Measurements from ENCODE around the gene CCDC195. TPM values are rescaled to one million over a fixed set of nuclear protein-coding genes. Genes with fewer than 3 reads are reported as not detected.
"Not testable (repeated sequence)": the region's sequence is repeated elsewhere in the genome, so short reads cannot be mapped to it uniquely, and the experiment has no call there.

CCDC195 gene
- total and polyA plus RNA-seq, 5 experiments from 2014 or later: not detected

DNA sequence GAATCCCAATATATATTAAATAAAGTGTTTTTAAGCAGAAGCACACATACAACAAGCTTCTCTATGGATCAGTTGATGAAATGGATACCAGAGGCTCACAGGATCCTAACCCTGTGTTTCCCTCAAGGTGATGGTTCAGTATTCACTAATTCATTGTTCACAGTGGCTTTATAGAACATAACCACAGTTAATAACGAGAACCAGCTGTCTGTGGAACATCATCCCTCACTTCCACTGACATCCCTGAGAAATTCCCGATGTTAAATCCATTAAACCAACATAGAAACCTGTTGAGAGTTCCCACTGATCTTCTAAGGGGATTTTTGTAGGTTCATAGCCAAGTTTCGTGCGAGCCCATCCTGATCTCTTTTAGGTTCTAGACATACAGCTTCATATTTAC, 29.0 kb downstream of the CCDC195 start:
- ATAC-seq: no peak
- no peaks in the 10 kb centered on the region for H3K36me3 Mint-ChIP-seq
- no peak overlapping the region for H3K27ac Mint-ChIP-seq
- H3K27me3 Mint-ChIP-seq: peaks cover 0 to 6% (median 2%) of the 10 kb centered on the region in 5 donors
- no peaks in the 10 kb centered on the region for H3K9me3 Mint-ChIP-seq
- H3K4me1 Mint-ChIP-seq: no peaks in the 10 kb centered on the region
- POLR2A ChIA-PET: no interaction called here
- no peak for DNase-seq
- no peak overlapping the region for H3K4me3 Mint-ChIP-seq

DNA sequence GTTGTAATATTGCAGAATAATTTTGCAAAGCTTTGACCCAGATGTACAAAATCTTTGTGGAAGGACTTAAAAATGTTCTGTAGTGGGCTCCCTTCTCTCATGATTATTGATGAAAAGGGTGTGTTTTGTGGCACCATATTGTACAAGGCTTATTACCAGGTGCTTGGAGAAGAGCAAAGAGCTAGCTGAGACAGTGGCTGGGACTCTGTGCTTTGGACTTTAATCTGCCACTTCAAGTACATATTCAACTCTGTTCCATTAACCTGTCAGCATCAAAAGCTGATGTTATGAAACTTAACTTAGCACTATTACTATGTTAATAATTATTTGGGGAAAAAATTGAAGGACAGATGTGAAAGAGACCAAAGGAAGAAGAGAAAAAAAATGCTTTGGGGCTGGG, 31.0 kb downstream of the CCDC195 start:
- Mint-ChIP-seq H3K36me3 (no peaks in the 10 kb centered on the region), H3K27me3 (peaks cover 0 to 6% (median 2%) of the 10 kb centered on the region in 5 donors), H3K4me3 (no peak overlapping the region), H3K4me1 (no peaks in the 10 kb centered on the region), H3K27ac (no peak overlapping the region), H3K9me3 (no peaks in the 10 kb centered on the region)
- DNase-seq: no peak
- ATAC-seq: no peak
- POLR2A ChIA-PET: no interaction called here

DNA sequence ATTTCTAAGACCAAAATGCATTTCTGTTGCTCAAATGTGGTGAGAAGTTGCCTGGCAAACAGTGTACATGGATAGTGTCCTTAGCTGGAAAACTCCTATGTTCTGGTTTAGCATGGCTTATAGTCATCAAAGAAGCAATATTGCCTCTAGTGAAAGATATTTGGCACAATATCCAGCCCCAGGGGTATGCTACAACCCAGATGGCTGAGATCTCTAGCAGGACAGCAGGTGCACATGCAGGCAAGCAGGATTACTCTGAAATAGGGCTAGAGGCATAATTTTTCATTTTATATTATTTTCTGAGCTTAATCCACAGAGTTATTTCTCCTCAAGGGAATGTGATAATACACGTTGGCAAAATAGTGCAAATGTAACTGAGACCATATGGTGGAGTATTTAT, 34.0 kb downstream of the CCDC195 start:
- no peaks in the 10 kb centered on the region for H3K9me3 Mint-ChIP-seq
- no peak for ATAC-seq
- no peaks in the 10 kb centered on the region for H3K36me3 Mint-ChIP-seq
- no peaks in the 10 kb centered on the region for H3K4me1 Mint-ChIP-seq
- H3K4me3 Mint-ChIP-seq: no peak overlapping the region
- H3K27ac Mint-ChIP-seq: no peak overlapping the region
- POLR2A ChIA-PET: no interaction called here
- DNase-seq: no peak
- peaks cover 0 to 2% (median 2%) of the 10 kb centered on the region in 5 donors for H3K27me3 Mint-ChIP-seq

DNA sequence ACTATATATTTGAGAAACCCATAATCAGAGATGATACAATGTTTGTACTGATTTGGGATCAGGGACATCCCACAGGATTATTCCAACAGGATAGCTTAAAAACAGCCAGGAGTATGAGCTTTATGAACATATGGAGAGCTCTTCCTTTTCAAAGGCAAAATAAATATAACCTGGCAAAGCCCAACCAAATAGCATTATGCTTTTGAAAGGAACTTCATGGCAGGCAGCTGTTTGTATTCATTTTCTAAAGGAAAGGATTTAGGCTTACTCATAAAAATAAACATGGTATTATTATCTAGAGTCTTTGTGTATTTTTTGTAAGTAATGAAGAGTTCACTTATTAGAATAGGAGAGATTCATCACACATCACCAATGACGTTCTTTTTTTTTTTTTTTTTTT, 44.4 kb downstream of the CCDC195 start:
- Mint-ChIP-seq H3K27ac (no peak overlapping the region), H3K4me3 (no peak overlapping the region), H3K9me3 (no peaks in the 10 kb centered on the region), H3K27me3 (peaks cover 0 to 5% (median 0%) of the 10 kb centered on the region in 5 donors), H3K36me3 (no peaks in the 10 kb centered on the region), H3K4me1 (no peaks in the 10 kb centered on the region)
- POLR2A ChIA-PET: interaction anchor here (0.7 to 0.8 kb wide), 2 partner anchors 86 to 353 kb away, joined by 3 to 4 read pairs; no protein-coding TSS in a partner anchor
- no peak for DNase-seq
- ATAC-seq: no peak

DNA sequence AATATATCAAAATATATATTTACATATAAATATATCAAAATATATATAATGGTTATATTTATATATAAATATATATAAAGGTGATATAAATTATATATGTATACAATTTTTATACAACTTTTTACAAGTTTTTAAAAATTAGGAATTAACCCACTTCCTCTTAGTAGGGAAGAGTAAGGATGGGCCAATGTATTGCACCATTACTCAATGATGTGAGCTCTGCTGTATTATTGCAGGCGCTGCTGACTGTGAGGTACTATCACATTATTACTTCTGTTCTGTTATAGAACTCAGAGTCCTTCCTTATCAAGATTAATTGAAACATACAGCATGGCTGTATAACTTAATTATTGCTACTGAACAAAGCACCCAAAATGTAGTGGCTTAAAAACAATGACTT, 46.0 kb downstream of the CCDC195 start:
- Mint-ChIP-seq H3K27ac (no peak overlapping the region), H3K36me3 (no peaks in the 10 kb centered on the region), H3K27me3 (peaks cover 0 to 5% (median 0%) of the 10 kb centered on the region in 5 donors)

DNA sequence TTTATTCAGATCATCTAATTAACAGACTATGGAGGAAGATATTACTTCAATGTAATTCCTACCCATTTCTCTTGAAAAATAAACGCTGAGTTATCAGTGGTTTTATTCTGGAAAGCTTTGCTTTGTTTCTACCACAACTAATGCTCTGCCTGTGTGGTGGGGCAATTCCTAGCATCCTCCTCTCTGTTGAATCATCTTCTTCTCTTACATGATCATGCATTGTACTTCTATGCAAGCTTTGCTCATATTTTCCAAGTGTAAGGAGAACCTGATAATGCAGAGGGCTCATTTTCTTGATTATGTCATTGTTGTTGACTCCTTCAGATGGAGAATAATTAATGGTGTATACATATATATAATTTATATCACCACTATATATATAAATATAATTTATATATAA, 46.7 kb downstream of the CCDC195 start:
- peaks cover 0 to under 1% (median 0%) of the 10 kb centered on the region in 3 donors for H3K36me3 Mint-ChIP-seq
- no peak overlapping the region for H3K4me3 Mint-ChIP-seq
- POLR2A ChIA-PET: no interaction called here
- no peak overlapping the region for H3K27ac Mint-ChIP-seq
- DNase-seq (no peak), ATAC-seq (no peak)
- H3K4me1 Mint-ChIP-seq: no peaks in the 10 kb centered on the region
- H3K9me3 Mint-ChIP-seq: peaks cover 0 to 4% (median 0%) of the 10 kb centered on the region in 9 donors
- H3K27me3 Mint-ChIP-seq: peaks cover 0 to 6% (median 0%) of the 10 kb centered on the region in 5 donors

More for the DNA sequence above, 46.0 kb downstream of the CCDC195 start:
- DNase-seq: no peak
- Mint-ChIP-seq H3K9me3 (no peaks in the 10 kb centered on the region), H3K4me3 (no peak overlapping the region), H3K4me1 (no peaks in the 10 kb centered on the region)
- no peak for ATAC-seq
- POLR2A ChIA-PET: no interaction called here

DNA sequence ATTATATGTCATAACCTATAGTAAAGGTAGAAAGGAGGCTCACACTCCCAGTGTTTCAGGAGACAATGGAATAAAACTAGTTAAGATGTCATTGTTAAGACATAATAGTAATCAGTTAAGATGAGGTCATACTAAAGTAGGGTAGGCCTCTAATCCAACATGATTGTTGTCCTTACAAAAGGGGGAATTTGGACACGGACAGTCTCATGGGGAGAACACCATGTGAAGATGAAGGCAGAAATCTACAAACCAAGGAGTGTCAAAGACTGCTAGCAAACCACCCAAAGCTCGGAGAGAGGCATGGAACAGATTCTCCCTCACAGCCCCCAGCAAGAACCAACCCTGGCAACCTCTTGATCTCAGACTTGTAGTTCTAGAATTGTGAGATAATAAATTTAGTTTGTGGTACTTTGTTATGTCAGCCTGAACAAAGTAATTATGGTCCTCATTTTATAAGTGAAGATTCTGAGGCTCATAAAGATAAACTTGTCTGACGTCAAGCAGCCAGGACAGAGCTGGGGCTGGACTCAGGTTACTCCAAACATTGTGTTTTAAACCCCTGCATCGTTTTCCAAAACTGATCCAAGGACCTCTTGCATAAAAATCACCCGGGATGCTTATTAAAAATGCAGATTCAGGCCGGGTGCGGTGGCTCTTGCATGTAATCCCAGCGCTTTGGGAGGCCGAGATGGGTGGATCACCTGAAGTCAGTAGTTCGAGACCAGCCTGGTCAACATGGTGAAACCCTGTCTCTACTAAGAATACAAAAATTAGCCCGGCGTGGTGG, 47.8 kb downstream of the CCDC195 start:
- peaks cover 2 to 6% (median 3%) of the 10 kb centered on the region in 3 donors for H3K36me3 Mint-ChIP-seq
- DNase-seq (no peak), ATAC-seq (no peak)
- peaks cover 0 to 5% (median 2%) of the 10 kb centered on the region in 5 donors for H3K27me3 Mint-ChIP-seq
- no peak overlapping the region for H3K4me3 Mint-ChIP-seq
- no peak overlapping the region for H3K27ac Mint-ChIP-seq
- POLR2A ChIA-PET: no interaction called here
- peaks cover 0 to 13% (median 5%) of the 10 kb centered on the region in 9 donors for H3K9me3 Mint-ChIP-seq
- H3K4me1 Mint-ChIP-seq: no peaks in the 10 kb centered on the region

DNA sequence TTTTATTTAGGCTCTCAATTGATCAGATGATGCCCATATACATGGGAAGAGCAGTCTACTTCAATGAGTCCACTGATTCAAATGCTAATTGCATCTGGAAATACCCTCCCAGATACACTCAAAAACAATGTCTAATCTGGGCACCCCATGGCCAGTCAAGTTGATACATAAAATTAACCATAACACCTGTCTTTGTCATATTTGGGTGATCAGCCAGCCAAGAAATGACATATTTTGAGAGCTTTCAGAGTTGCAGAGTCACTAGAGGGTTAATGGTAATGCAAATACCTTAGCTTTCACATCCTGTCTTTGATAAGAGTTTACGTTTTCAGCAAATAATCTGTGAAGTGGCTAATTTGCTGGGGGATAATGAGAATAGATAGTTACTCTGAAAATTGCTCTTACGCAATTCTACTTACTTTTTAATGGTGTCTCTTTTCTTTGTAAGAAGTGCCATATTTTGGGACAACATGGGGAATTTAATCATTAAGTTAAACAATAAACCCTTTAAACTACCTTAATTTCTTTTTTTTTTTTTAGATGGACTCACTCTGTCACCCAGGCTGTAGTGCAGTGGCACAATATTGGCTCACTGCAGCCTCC, 49.1 kb downstream of the CCDC195 start:
- Mint-ChIP-seq H3K4me1 (no peaks in the 10 kb centered on the region), H3K9me3 (peaks cover 0 to 21% (median 9%) of the 10 kb centered on the region in 9 donors), H3K36me3 (peaks cover 2 to 14% (median 10%) of the 10 kb centered on the region in 3 donors), H3K27ac (no peak overlapping the region), H3K4me3 (no peak overlapping the region), H3K27me3 (peaks cover 1 to 9% (median 3%) of the 10 kb centered on the region in 5 donors)
- POLR2A ChIA-PET: no interaction called here
- no peak for DNase-seq
- ATAC-seq: no peak

DNA sequence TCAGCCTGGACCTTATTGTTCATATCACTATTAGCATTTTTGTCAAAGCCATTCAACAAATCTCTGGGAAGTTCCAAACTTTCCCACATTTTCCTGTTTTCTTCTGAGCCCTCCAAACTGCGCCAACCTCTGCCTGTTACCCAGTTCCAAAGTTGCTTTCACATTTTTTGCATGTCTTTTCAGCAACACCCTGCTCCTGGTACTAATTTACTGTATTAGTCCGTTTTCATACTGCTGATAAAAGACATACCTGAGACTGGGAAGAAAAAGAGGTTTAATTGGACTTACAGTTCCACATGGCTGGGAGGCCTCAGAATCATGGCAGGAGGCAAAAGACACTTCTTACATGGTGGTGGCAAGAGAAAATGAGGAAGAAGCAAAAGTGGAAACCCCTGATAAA, 52.8 kb downstream of the CCDC195 start:
- DNase-seq, H3K27ac Mint-ChIP-seq, H3K27me3 Mint-ChIP-seq, H3K4me3 Mint-ChIP-seq, ATAC-seq, POLR2A ChIA-PET, H3K4me1 Mint-ChIP-seq: not testable (repeated sequence)
- Mint-ChIP-seq H3K36me3 (peaks cover 2 to 17% (median 12%) of the 10 kb centered on the region in 3 donors), H3K9me3 (peaks cover 0 to 25% (median 9%) of the 10 kb centered on the region in 9 donors)

DNA sequence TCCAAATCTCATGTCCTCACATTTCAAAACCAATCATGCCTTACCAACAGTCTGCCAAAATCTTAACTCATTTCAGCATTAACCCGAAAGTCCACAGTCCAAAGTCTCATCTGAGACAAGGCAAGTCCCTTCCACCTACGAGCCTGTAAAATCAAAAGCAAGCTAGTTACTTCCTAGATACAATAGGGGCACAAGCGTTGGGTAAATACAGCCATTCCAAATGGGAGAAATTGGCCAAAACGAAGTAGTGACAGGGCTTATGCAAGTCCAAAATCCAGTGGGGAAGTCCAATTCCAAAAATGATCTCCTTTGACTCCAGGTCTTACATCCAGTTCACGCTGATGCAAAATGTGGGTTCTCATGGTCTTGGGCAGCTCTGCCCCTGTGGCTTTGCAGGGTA, 54.5 kb downstream of the CCDC195 start:
- not testable (repeated sequence) for H3K4me3 Mint-ChIP-seq, H3K4me1 Mint-ChIP-seq, DNase-seq, H3K27me3 Mint-ChIP-seq, ATAC-seq, H3K27ac Mint-ChIP-seq
- POLR2A ChIA-PET: interaction anchor here (0.7 kb wide), 1 partner anchor 94 kb away, joined by 3 read pairs; no protein-coding TSS in a partner anchor
- Mint-ChIP-seq H3K9me3 (peaks cover 0 to 25% (median 9%) of the 10 kb centered on the region in 9 donors), H3K36me3 (peaks cover 2 to 17% (median 12%) of the 10 kb centered on the region in 3 donors)

DNA sequence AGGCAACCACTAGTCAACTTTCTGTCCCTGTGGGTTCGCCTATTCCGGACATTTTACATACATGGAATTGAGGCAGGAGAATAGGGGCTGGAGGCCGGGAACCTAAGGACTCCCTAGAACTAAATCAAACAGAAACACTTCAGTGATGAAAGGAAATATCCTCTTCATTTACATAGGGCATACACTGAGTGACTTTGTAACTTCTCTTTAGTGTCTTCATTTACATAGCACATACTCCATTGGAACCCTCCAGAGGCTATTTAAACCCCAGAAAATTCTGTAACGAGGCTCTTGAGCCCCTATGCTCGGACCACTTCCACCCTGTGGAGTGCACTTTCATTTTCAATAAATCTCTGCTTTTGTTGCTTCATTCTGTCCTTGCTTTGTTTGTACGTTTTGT, 56.5 kb downstream of the CCDC195 start:
- POLR2A ChIA-PET: no interaction called here
- Mint-ChIP-seq H3K4me3 (no peak overlapping the region), H3K27ac (no peak overlapping the region), H3K9me3 (peaks cover 0 to 25% (median 9%) of the 10 kb centered on the region in 9 donors), H3K4me1 (no peaks in the 10 kb centered on the region), H3K27me3 (peaks cover 1 to 9% (median 3%) of the 10 kb centered on the region in 5 donors), H3K36me3 (peaks cover 2 to 17% (median 12%) of the 10 kb centered on the region in 3 donors)
- ATAC-seq: no peak
- no peak for DNase-seq

DNA sequence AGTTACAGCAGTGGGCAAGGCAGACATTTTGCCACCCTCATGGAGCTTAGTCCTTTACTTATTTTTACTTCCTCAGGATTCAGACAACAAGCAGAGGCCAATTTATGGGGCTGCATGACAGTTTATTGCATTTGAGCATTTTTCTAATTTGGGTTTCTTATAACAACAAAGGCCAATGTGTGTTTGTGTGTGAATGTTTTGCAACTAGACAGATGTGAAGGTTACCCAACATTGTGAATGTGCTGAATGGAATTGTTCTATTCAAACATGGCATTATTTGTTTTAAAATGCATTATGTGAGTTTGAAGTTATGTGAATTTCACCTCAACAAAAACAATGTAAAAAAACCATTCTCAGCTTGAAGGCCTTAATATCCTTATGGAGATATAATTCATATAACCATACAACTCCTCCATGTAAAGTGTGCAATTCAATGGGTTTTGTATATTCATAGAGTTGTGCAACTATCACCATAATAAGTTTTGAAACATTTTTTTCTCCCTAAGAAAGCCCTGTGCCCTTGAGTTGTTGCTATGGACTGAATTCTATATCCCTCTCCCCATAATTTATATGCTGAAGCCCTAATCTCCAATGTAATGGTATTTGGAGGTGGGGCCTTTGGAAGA, 57.3 kb downstream of the CCDC195 start:
- DNase-seq: no peak
- Mint-ChIP-seq H3K27me3 (peaks cover 1 to 9% (median 2%) of the 10 kb centered on the region in 5 donors), H3K4me3 (no peak overlapping the region), H3K4me1 (no peaks in the 10 kb centered on the region), H3K9me3 (peaks cover 0 to 21% (median 9%) of the 10 kb centered on the region in 9 donors), H3K36me3 (peaks cover 0 to 17% (median 12%) of the 10 kb centered on the region in 3 donors), H3K27ac (no peak overlapping the region)
- no peak for ATAC-seq
- POLR2A ChIA-PET: no interaction called here

DNA sequence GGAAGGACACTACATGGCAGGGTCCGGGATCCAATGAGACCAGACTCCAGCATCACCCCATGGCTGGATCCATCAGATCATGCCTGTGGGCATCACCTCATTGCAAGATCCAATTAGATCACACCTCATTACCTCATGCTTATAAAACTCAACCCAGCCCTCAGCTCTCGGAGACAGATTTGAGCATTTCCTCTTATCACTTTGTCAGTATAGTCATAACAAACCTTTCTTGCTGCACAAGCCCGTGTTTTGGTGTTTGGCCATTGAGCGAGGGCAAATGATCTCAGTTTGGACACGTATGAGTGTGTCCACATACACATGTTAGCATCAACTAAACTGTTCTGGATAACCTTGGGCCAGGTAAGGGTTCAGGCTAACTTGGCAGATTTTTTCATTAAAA, 58.8 kb downstream of the CCDC195 start:
- H3K27ac Mint-ChIP-seq: no peak overlapping the region
- H3K4me1 Mint-ChIP-seq: no peaks in the 10 kb centered on the region
- H3K36me3 Mint-ChIP-seq: peaks cover 0 to 5% (median 3%) of the 10 kb centered on the region in 3 donors
- no peak for ATAC-seq
- no peaks in the 10 kb centered on the region for H3K27me3 Mint-ChIP-seq
- DNase-seq: no peak
- peaks cover 0 to 8% (median 0%) of the 10 kb centered on the region in 9 donors for H3K9me3 Mint-ChIP-seq
- H3K4me3 Mint-ChIP-seq: no peak overlapping the region
- POLR2A ChIA-PET: no interaction called here

Measured in naive thymus-derived CD8-positive, alpha-beta T cell (primary cell).